Omental fat pad (tissue), 4 donors: Measurements from ENCODE around the gene PAEP. TPM values are rescaled to one million over a fixed set of nuclear protein-coding genes. Genes with fewer than 3 reads are reported as not detected.

Source experiments
- ATAC-seq: fragments of 150-250 bp; one replicate; pipeline ENCODE4 v1.9.1; 2016; ENCODE audit warnings: mild to moderate bottlenecking, moderate library complexity; ENCODE audit not compliant: low FRiP score
- DNase-seq: peaks from one replicate; pipeline ENCODE4 v3.0.0-alpha.2; 2019; ENCODE audit warnings: low spot score
- CTCF ChIP-seq, 3 donors: fragments of 450-650 bp; IDR thresholded peaks; one replicate each; pipeline ENCODE4 v1.5.1; 2016 to 2017; ENCODE audit warnings: antibody characterized with exemption in 3 of 3, mild to moderate bottlenecking in 3 of 3, moderate library complexity in 2 of 3
- total RNA-seq, 4 donors: library from RNA; depleted of rRNA; stranded (reverse); fragments of >200 nt; gene quantifications; one replicate each; pipeline ENCODE4 v1.1.0, GENCODE V29; 2016

Gene PAEP
- total RNA-seq, 4 donors from 2014 or later: not detected

GRCh38 chr9:135610290-135611141 is 49.0 kb downstream of the PAEP start:
- TF ChIP-seq CTCF (IDR thresholded peaks at IDR 0.05): no peak
- ATAC-seq (no peak), DNase-seq (no peak)

DNA sequence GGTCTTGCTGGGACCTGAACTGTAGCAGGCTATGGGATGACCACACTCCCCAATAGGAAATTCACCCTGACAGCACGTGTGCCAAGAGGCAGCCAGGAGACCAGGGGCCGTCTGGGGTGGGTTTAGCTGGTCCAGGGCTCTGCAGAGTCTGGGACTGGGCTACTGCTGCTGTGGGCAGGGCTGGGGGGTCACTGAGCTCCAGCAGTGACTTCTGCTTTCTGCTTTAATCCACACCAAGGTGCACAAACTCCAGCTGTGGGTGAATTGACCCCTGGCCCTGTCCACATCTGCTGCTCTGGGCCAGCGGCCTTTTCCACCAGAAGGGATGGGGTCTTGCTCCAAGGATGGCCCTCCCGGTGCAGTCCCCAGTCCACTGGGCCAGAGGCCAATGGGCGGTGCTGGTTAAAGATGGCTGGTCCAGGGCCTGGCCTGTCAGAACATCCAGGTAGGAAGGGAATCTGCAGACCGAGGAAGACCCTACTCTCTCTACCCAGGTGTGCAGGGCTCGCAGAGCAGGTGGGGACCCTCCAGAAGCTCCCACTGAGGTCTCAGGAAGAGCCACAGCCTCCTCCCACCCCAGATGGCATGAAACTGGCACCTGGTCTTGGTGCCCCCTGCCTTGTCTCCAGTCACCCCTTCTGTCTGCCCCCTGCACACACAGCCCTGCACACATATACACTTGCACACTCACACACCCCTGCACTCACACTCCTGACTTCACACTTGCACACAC is 49.8 kb downstream of the PAEP start:
- ATAC-seq (no peak), DNase-seq (no peak)
- TF ChIP-seq CTCF (IDR thresholded peaks at IDR 0.05): no peak

GRCh38 chr9:135611875-135612209 is 50.3 kb downstream of the PAEP start:
- no peak for DNase-seq
- ATAC-seq: no peak
- TF ChIP-seq CTCF (IDR thresholded peaks at IDR 0.05): no peak

DNA sequence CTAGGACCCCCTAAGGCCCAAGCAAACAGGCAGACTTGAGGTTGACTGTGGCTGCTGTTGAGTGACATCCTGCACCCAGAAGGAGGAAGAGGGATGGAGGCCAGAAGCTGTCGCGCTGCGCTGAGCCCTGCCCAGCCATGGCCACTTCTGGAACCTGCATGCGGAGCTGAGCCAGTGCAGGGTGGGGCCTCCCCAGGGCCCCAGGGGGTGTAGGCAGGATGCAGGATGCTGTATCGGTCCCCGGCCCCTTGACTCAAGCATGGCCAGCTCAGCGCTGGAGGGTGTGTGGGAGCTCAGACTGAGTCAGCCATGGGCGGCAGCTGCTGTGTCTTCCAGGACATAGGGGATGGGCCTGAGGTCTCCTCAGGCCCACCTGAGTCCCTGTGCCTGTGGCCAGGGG is 50.9 kb downstream of the PAEP start:
- no peak for DNase-seq
- TF ChIP-seq CTCF (IDR thresholded peaks at IDR 0.05): no peak
- no peak for ATAC-seq

- DNase-seq (no peak), ATAC-seq (no peak)
- no peak for TF ChIP-seq CTCF (IDR thresholded peaks at IDR 0.05)
Measured at GRCh38 chr9:135612981-135613910, 51.7 kb downstream of the PAEP start.

DNA sequence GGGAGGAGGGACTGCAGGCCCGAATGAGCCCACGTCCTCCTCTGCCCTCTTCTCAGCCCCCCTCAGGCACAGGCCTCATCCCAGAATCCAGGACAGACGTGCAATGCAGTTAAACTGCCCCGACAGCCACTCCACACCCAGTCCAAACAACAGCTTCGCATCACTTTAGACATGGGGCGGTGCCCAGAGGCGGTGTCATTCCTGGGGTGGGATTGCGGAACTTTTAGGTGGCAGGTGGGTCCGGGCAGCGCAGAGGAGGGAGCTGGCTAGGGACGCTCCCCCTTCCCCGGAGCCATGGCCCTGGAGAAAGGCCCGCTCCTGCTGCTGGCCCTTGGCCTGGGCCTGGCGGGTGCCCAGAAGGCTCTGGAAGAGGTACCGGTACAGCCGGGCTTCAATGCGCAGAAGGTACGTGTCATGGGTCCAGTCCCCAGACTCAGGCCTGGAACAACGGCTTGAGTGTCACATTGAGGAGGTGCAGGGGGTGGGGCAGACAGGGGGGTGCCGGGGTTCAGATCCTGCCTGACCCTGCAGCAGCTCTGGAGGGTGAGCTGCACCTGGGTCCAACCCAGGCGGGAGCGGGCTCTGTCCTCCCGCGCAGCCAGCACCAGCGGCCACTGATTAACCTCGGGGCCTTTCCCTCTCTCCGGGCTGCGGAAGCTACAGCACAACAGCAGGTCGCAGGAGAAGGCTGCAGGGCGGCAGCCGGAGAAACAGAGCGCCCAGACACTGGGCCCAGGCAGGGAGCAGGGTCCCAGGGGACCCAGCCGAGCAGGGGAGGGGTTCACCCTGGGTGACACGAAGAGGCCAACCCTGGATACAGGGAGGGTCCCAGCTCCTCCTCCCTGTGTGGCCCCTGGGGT is 52.6 kb downstream of the PAEP start:
- no peak for DNase-seq
- no peak for ATAC-seq
- no peak for TF ChIP-seq CTCF (IDR thresholded peaks at IDR 0.05)
